ENCODE measurements around the gene ARHGAP6.
"Not testable (repeated sequence)": the region's sequence is repeated elsewhere in the genome, so short reads cannot be mapped to it uniquely, and the experiment has no call there.

The ARHGAP6 gene

GRCh38 chrX:11509786-11510185 is 155.9 kb downstream of the ARHGAP6 start:
- DNase-seq, result no peak

DNA sequence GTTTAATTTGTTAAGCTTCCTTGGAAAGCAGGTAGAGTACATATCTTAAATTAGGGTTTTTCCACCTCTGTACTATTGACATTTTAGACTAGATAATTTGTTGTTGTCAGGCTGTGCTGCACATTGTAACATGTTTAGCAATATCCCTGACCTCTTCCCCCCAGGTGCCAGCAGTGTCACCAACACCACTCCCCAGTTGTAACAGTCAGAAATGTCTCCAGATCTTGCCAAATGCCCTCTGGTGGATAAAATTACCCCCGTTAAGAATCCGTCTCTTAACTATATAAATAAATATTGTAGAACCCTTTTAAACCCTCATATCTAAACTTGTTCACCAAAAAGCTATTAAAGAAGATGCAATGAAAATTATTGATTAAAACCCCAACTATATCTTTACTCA is 161.5 kb downstream of the ARHGAP6 start:
- no peak for DNase-seq

- DNase-seq, result no peak
Measured at GRCh38 chrX:11499076-11500044, 166.4 kb downstream of the ARHGAP6 start.

- not testable (repeated sequence) for DNase-seq
Measured at GRCh38 chrX:11491375-11491774, 174.3 kb downstream of the ARHGAP6 start.

DNA sequence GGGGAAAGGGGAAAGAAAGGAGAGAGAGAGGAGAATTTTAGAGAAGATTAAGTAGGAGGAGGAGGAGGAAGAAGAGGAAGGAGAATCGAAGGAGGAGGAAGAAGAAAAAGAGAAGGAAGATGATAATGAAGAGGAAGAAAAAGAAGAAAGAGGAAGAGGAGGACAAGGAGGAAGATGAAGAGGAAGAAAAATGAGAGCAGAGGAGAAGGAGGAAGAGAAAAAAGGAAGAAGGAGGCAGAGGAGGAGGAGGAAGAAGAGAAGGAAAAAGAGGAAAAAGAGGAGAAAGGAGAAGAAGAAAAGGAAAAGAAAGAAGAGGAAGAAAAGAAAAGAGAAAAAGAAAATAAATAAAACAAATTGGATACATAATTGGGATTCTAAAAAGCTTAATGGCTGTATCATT is 181.4 kb downstream of the ARHGAP6 start:
- no peak for DNase-seq

- no peak for DNase-seq
Measured at GRCh38 chrX:11481035-11481434, 184.7 kb downstream of the ARHGAP6 start.

- DNase-seq, result no peak
Measured at GRCh38 chrX:11480626-11481025, 185.1 kb downstream of the ARHGAP6 start.

GRCh38 chrX:11478911-11479310 is 186.8 kb downstream of the ARHGAP6 start:
- no peak for DNase-seq

DNA sequence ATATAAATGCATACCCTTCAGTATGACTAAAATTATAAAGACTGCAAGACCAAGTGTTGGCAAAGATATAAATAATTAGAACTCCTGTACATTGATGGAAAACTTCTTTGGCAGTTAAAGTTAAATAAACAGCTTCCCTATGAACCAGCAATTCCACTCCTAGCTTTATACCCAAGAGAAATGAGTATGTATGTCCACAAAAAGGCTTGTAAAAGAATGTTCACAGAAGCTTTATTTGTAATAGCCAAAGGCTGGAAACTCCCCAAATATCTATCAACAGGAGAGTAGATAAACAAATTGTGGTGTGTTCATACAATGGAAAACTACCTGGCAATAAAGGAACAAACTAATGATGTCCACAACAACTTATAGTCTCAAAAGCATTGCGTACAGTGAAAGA is 187.7 kb downstream of the ARHGAP6 start:
- DNase-seq, result no peak

- no peak for DNase-seq
Measured at GRCh38 chrX:11474576-11474975, 191.1 kb downstream of the ARHGAP6 start.

GRCh38 chrX:11474021-11474420 is 191.7 kb downstream of the ARHGAP6 start:
- DNase-seq, result no peak

DNA sequence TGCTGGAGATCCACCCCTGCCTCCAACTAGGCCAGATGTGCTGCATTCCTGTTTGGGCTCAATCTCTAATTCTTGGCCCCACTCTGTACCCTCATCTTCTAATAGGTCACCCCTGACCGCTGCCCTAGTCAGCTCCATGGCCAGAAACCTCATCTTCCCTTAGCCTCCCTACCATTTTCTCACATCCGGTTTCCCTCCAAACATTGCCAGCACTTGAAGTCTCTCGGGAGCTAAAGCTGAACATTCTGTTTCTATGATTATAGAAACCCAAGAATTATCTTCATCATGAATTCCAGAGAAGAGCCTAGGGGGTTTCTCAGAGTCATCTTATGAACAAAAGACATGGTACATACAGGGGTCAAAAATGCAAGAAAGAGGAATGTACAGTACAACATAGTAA is 192.8 kb downstream of the ARHGAP6 start:
- no peak for DNase-seq

DNA sequence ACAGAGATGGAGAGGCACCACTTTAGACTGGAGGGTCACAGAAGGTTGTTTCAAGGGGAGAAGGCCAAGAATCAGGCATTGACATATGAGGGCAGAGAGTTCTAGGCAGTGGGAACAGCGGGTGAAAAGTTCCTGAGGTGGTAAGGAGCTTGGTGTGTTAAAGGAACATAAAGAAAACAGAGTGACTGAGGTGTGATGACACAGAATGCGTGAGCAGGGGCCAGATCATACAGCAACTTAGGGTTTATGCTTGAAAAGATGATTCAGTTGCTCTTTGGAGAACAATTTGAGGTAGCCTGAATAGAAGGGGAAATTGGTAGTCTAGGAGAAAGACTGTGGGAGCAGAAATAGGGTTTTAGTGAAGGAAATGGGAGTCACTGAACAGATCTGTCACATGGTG is 193.3 kb downstream of the ARHGAP6 start:
- DNase-seq, result no peak

DNA sequence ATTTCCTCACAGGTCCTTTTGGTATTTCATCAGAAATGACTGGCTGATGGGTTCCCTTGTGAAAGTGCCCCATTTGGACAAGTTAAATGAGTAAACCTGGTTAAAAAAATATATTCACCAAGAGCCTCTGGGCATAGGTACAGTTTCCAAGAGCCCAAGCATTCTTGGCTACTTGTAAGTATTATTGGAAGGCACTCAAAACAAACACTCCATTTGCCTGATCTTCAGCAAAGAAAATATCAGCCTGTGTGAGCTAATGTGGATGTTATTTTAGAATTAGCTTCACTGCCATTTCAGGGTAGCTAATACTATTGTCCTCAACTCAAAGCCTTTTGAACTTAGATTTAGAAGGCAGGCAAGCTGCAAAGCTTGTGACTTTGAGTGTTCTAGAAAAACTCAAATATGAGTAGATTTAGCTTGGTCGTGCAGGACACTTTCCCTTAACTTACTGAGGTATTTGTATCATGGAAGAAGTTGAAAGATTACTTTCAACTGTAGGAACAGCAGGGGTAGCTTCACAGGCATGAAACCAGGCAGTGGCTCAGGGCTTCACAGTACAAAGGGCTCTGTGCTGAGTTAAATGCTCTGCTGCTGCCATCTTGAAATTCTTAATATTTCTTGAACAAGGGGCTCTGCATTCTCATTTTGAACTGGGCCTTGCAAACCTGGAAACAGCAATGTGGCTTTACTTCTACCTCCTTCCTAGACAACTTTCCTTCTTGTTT is 195.3 kb downstream of the ARHGAP6 start:
- DNase-seq, result no peak

- no peak for DNase-seq
Measured at GRCh38 chrX:11465648-11466411, 199.9 kb downstream of the ARHGAP6 start.

- no peak for DNase-seq
Measured at GRCh38 chrX:11464836-11465463, 200.8 kb downstream of the ARHGAP6 start.

DNA sequence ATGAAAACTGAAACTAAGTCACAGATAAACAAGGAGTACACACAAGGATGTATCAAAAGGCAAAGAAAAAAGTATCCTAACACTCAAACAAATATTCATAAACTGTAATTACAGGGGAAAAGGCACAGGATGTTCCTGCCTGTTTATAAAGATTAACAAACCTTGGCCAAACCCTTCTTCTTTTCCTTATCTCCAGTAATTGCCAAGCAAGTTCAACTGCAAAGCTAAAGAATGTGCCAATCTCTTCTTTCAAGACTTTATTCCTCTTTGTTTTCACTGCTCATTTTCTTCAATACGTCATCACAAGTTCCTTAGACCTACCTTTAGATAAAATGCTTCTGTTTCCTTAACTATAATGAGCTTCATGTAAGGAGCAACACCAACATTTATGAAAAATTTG is 201.3 kb downstream of the ARHGAP6 start:
- no peak for DNase-seq

DNA sequence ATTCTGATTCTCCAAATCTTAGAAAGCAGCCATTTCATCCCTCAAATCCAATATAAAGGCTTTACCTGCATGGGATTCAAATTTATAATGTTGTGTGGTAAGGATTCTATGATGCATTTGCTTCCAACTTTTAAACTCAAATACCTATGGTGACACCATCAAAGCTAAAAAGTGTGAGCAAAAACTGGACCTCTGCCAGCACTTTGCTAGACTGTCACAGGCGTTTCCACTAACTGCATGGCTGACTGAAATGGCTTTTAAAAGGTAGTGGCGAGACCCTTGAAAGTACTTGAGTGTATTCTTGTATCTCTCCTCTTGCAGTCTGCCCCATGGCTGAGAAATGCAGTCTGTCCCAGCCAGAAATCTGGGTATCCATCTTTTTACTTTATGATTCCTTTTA is 203.1 kb downstream of the ARHGAP6 start:
- DNase-seq, result no peak

GRCh38 chrX:11462136-11462535 is 203.6 kb downstream of the ARHGAP6 start:
- DNase-seq, result no peak

DNA sequence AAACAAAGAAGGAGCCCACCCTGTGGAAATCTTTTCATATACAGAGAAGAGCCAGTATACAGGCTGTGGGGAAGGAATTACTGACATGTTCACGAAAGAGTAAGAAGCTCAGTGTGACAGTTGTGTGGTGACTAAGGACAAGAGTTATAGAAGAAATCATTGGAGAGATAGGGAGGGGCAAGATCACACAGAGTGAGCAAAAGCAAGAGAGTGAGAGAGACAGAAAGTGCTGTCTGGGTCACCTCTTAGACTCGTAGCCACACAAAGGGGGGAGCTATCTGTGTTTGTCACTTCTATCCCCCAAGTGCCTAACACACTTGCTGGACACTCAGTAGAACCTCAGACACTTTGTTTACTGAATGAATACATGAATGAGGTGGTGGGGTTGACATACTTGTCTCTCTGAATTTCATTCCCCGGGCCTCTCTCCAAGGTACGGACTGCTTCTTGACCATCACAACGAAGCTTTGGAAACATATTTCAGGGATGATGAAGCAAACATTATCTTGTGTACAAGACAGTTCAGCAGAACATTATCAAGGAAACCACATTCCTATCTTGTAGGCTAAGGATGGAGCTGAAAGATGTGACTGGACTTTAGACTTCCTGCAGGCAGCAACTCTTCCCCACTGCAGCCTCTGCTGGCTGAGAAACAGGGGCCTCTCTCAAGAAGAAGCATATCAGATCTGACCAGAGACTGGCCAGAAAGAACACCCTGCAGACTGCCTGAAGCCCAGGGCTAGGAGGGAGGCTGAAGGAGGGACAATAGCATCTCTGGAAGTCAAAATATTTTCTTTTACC is 204.3 kb downstream of the ARHGAP6 start:
- no peak for DNase-seq

DNA sequence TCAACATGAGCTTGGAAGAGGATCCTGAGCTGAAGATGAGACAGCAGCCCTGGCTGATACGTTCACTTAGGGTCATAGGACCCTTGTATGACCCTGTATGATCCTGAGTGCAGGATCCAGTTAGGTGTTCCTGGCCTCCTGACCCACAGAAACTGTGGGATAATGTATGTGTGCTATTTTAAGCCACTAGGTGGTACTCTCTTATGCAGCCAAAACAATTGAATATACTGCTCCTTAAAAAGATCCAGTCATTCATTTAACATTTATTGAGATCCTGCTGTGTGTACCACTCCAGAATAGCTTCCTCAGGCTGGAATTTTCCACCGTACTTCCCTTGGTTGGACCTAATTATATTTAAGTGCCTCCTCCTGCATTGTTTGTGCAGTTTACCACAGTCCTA is 205.4 kb downstream of the ARHGAP6 start:
- DNase-seq, result no peak

- DNase-seq, result no peak
Measured at GRCh38 chrX:11458170-11458569, 207.6 kb downstream of the ARHGAP6 start.

Measured in NCI-H2227 treated with DMSO at 0.1 percent for 48 hours (cell line).